PC-3 (cell line): ENCODE results near the gene CDH13.

Source experiments
- CTCF ChIP-seq: fragments of 300-600 bp; sonication (generic); conservative IDR thresholded peaks from 2 replicates; pipeline ENCODE4 v1.5.1; 2017; ENCODE audit warnings: antibody characterized with exemption, low read depth, mild to moderate bottlenecking, low read length
- EZH2phosphoT487 ChIP-seq: fragments of 300-600 bp; sonication (generic); IDR thresholded peaks from 2 replicates; pipeline ENCODE4 v1.6.1; 2018; ENCODE audit warnings: mild to moderate bottlenecking, antibody characterized with exemption, low read length, borderline replicate concordance

- TF ChIP-seq CTCF, result no peak
- no peak for TF ChIP-seq EZH2phosphoT487
Measured at GRCh38 chr16:83045790-83046189, 419.0 kb downstream of the CDH13 start.
